ENCODE measurements around the gene SLC13A4. TPM values are rescaled to one million over a fixed set of nuclear protein-coding genes. Genes with fewer than 3 reads are reported as not detected.

The SLC13A4 gene
- total RNA-seq, 1 donor from 2014 or later, result 0.07 TPM

GRCh38 chr7:135763261-135763660, 35.3 kb upstream of the SLC13A4 start:
- Mint-ChIP-seq H3K27me3 (ENCODE audit: low read depth, unreplicated experiment) (no peaks in the 10 kb centered on the region), H3K36me3 (ENCODE audit: low read depth, unreplicated experiment) (no peaks in the 10 kb centered on the region), H3K4me1 (ENCODE audit: low read depth, unreplicated experiment) (peaks cover 35% of the 10 kb centered on the region), H3K4me3 (ENCODE audit: unreplicated experiment) (no peak overlapping the region), H3K9me3 (ENCODE audit: unreplicated experiment) (no peaks in the 10 kb centered on the region), H3K27ac (ENCODE audit: unreplicated experiment) (peak overlapping the region; percentile 1)
- no peak overlapping the region for H3K27ac ChIP-seq (ENCODE audit: low read depth, low read length)
- no peak overlapping the region for H3K4me3 ChIP-seq (ENCODE audit: insufficient read depth, low read depth, low read length)
- no peak overlapping the region for H2AFZ ChIP-seq (ENCODE audit: low read depth, low read length)
- no peaks in the 10 kb centered on the region for H3K27me3 ChIP-seq (ENCODE audit: insufficient read depth, low read length)
- no peaks in the 10 kb centered on the region for H3K79me2 ChIP-seq (ENCODE audit: insufficient read depth, low read length)
- H3K4me2 ChIP-seq (ENCODE audit: low read length), result no peak overlapping the region
- no peaks in the 10 kb centered on the region for H3K36me3 ChIP-seq (ENCODE audit: insufficient read depth, low read length)
- no peak overlapping the region for H3K9ac ChIP-seq (ENCODE audit: low read length)
- H3K9me3 ChIP-seq (ENCODE audit: insufficient read depth, low read depth, low read length), result no peaks in the 10 kb centered on the region
- no peak for FAIRE-seq
- peak; percentile 65 for DNase-seq (ENCODE audit: low read depth)
- no peak for TF ChIP-seq EZH2 (IDR thresholded peaks at IDR 0.05; ENCODE audit: insufficient read depth, low read length)
- TF ChIP-seq, protein P1, sequence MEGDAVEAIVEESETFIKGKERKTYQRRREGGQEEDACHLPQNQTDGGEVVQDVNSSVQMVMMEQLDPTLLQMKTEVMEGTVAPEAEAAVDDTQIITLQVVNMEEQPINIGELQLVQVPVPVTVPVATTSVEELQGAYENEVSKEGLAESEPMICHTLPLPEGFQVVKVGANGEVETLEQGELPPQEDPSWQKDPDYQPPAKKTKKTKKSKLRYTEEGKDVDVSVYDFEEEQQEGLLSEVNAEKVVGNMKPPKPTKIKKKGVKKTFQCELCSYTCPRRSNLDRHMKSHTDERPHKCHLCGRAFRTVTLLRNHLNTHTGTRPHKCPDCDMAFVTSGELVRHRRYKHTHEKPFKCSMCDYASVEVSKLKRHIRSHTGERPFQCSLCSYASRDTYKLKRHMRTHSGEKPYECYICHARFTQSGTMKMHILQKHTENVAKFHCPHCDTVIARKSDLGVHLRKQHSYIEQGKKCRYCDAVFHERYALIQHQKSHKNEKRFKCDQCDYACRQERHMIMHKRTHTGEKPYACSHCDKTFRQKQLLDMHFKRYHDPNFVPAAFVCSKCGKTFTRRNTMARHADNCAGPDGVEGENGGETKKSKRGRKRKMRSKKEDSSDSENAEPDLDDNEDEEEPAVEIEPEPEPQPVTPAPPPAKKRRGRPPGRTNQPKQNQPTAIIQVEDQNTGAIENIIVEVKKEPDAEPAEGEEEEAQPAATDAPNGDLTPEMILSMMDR (IDR thresholded peaks at IDR 0.05; ENCODE audit: insufficient read depth, low read depth, low read length), result no peak
- peaks cover 25% of the 10 kb centered on the region for H3K4me1 ChIP-seq (ENCODE audit: insufficient read depth, low read length)
- H4K20me1 ChIP-seq (ENCODE audit: insufficient read depth, low read length), result no peaks in the 10 kb centered on the region

DNA sequence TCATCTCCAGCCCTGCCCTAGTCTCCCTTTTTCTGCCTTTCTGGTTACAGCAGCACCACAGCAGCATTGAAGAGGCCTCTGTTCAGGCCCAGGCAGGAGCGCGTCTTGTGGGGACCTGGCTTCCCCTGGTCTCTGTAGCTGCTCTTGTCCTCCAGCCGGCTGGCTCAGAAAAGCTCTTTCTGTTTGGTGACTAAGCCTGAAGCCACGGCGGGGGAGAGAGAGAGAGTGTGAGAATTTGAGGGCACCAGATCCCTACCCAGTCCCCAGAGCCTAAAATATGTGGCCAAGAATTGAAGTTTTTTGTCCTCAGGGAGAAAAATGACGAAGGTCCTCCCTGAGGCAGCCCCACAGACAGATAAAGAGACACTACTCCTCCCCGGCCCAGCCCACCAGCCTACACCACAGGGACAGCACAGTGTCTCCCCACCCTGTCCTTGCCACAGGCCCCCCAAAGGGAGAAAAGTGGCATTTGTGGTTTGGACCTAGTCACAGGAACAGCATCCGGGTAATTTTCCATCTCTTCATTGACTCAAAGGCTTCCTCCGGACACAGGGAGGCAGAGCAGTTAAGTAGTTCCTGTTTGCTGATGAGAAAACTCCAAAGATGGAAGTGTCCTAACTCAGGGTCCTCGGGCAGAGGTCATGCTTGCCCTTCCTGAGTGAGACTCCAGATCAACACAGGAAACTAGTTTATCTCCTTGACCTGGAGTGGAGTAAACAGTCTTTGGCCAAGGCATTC, 33.9 kb upstream of the SLC13A4 start:
- no peak overlapping the region for H3K4me3 ChIP-seq (ENCODE audit: insufficient read depth, low read depth, low read length)
- TF ChIP-seq EZH2 (IDR thresholded peaks at IDR 0.05; ENCODE audit: insufficient read depth, low read length), result no peak
- TF ChIP-seq, protein P1 (IDR thresholded peaks at IDR 0.05; ENCODE audit: insufficient read depth, low read depth, low read length), result no peak
- Mint-ChIP-seq H3K36me3 (ENCODE audit: low read depth, unreplicated experiment) (no peaks in the 10 kb centered on the region), H3K27ac (ENCODE audit: unreplicated experiment) (peak overlapping the region; percentile 98), H3K4me3 (ENCODE audit: unreplicated experiment) (no peak overlapping the region), H3K27me3 (ENCODE audit: low read depth, unreplicated experiment) (no peaks in the 10 kb centered on the region), H3K4me1 (ENCODE audit: low read depth, unreplicated experiment) (peaks cover 42% of the 10 kb centered on the region), H3K9me3 (ENCODE audit: unreplicated experiment) (no peaks in the 10 kb centered on the region)
- H3K36me3 ChIP-seq (ENCODE audit: insufficient read depth, low read length), result no peaks in the 10 kb centered on the region
- peak overlapping the region; percentile 77 for H3K27ac ChIP-seq (ENCODE audit: low read depth, low read length)
- peak; percentile 75 for DNase-seq (ENCODE audit: low read depth)
- peak overlapping the region; percentile 60 for H3K4me2 ChIP-seq (ENCODE audit: low read length)
- no peaks in the 10 kb centered on the region for H3K27me3 ChIP-seq (ENCODE audit: insufficient read depth, low read length)
- no peak for FAIRE-seq
- no peaks in the 10 kb centered on the region for H4K20me1 ChIP-seq (ENCODE audit: insufficient read depth, low read length)
- peak overlapping the region; percentile 90 for H2AFZ ChIP-seq (ENCODE audit: low read depth, low read length)
- peak overlapping the region; percentile 48 for H3K9ac ChIP-seq (ENCODE audit: low read length)
- H3K4me1 ChIP-seq (ENCODE audit: insufficient read depth, low read length), result peaks cover 31% of the 10 kb centered on the region
- H3K9me3 ChIP-seq (ENCODE audit: insufficient read depth, low read depth, low read length), result peaks cover 1% of the 10 kb centered on the region
- H3K79me2 ChIP-seq (ENCODE audit: insufficient read depth, low read length), result no peaks in the 10 kb centered on the region

DNA sequence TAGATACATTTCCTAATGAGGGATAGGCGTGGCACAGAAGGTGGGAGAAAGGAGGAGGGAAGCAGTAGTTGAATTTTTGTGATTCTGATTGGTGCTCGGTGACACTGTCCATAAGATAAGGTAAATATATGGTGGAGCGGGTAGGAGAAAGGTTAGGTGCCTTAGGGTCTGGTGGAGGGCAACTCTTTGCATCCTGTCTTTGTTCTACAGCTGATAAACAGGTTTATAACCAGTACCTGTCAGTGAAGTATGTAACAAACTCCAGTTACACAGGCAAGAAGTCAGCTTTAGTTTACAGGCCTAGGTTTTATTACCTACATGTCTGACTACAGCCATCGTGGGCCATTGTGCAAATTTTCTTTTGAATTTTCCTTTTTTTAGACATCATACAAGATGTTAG, 31.5 kb upstream of the SLC13A4 start:
- Mint-ChIP-seq H3K4me1 (ENCODE audit: low read depth, unreplicated experiment) (peaks cover 38% of the 10 kb centered on the region), H3K36me3 (ENCODE audit: low read depth, unreplicated experiment) (no peaks in the 10 kb centered on the region), H3K4me3 (ENCODE audit: unreplicated experiment) (no peak overlapping the region), H3K27ac (ENCODE audit: unreplicated experiment) (peak overlapping the region; percentile 97), H3K27me3 (ENCODE audit: low read depth, unreplicated experiment) (no peaks in the 10 kb centered on the region), H3K9me3 (ENCODE audit: unreplicated experiment) (peaks cover 3% of the 10 kb centered on the region)
- H4K20me1 ChIP-seq (ENCODE audit: insufficient read depth, low read length), result no peaks in the 10 kb centered on the region
- no peak overlapping the region for H3K4me3 ChIP-seq (ENCODE audit: insufficient read depth, low read depth, low read length)
- TF ChIP-seq, protein P1 (IDR thresholded peaks at IDR 0.05; ENCODE audit: insufficient read depth, low read depth, low read length), result no peak
- no peak for TF ChIP-seq EZH2 (IDR thresholded peaks at IDR 0.05; ENCODE audit: insufficient read depth, low read length)
- peak overlapping the region; percentile 9 for H3K27ac ChIP-seq (ENCODE audit: low read depth, low read length)
- no peaks in the 10 kb centered on the region for H3K79me2 ChIP-seq (ENCODE audit: insufficient read depth, low read length)
- H3K9me3 ChIP-seq (ENCODE audit: insufficient read depth, low read depth, low read length), result peaks cover 4% of the 10 kb centered on the region
- no peaks in the 10 kb centered on the region for H3K27me3 ChIP-seq (ENCODE audit: insufficient read depth, low read length)
- H2AFZ ChIP-seq (ENCODE audit: low read depth, low read length), result no peak overlapping the region
- DNase-seq (ENCODE audit: low read depth) (no peak), FAIRE-seq (no peak)
- no peaks in the 10 kb centered on the region for H3K36me3 ChIP-seq (ENCODE audit: insufficient read depth, low read length)
- H3K4me2 ChIP-seq (ENCODE audit: low read length), result no peak overlapping the region
- H3K9ac ChIP-seq (ENCODE audit: low read length), result peak overlapping the region; percentile 64
- H3K4me1 ChIP-seq (ENCODE audit: insufficient read depth, low read length), result peaks cover 31% of the 10 kb centered on the region

All from astrocyte (in vitro differentiated cells and primary cell).